H4 (cell line): Measurements from ENCODE around the gene ZSWIM6. TPM values are rescaled to one million over a fixed set of nuclear protein-coding genes. Genes with fewer than 3 reads are reported as not detected.

ENCODE experiments used
- DNase-seq: peaks from one replicate; pipeline ENCODE4 v3.0.0-alpha.2; 2015; ENCODE audit warnings: low spot score
- total RNA-seq: library from RNA; depleted of rRNA; stranded (reverse); fragments of >200 nt; shearing (Covaris generic); gene quantifications from 2 replicates; pipeline ENCODE4 v1.2.3, GENCODE V29; 2014

The ZSWIM6 gene
- total RNA-seq, 1 experiment from 2014 or later, result 7.0 TPM

DNA sequence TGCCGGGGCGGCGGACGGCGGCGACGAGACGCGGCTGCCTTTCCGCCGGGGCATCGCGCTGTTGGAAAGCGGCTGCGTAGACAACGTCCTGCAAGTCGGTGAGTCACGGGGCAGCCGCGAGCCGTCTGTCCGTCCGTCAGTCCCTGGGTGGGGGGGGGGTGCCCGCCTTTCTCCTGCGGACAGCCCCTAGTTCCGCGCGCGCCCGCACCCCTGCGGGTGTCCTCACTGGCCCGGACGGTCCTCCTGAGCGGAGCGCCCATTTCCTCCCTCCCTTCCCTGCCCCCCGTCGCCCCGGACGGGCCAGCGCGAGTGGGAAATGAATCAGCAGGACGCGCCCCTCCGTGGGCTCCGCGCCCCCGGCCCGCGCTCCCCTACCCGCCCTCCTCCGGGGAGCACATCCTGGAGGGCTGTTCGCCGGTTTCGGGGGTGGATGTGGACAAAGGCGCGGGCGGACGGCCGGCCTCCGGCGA lies 828 bp downstream of the ZSWIM6 start:
- no peak for DNase-seq

DNA sequence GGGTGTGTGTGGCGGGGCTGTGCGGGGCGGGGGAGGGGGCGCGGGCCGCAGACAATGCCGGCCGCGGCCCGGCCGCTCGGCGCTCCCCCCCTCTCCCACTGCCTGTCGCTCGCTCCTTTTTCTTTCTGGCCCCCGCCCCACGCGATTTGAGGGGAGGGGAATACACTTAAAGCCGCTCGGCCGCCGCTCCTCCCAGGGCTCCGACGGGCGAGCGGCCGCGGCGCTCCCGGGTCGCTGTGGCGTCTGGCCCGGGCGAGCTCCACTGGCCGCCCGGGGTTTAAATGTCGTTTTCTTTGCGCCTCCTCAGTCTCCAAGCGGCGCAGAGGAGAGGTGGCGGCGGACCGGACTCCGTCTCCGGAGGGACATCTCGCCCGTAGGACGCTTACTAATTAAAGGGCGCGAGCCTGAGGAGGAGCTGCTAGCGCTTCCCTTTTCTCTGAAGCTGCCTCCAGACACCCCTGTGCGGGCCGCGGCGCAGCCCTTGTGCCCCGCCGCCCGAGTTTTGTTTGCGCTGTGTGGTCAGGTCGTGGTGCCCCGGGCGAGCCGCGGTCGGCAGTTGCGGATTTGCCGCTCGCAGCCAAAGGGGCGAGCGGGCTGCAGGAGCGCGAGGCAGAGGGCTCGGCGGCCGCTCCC lies 1.4 kb downstream of the ZSWIM6 start:
- DNase-seq, result no peak

DNA sequence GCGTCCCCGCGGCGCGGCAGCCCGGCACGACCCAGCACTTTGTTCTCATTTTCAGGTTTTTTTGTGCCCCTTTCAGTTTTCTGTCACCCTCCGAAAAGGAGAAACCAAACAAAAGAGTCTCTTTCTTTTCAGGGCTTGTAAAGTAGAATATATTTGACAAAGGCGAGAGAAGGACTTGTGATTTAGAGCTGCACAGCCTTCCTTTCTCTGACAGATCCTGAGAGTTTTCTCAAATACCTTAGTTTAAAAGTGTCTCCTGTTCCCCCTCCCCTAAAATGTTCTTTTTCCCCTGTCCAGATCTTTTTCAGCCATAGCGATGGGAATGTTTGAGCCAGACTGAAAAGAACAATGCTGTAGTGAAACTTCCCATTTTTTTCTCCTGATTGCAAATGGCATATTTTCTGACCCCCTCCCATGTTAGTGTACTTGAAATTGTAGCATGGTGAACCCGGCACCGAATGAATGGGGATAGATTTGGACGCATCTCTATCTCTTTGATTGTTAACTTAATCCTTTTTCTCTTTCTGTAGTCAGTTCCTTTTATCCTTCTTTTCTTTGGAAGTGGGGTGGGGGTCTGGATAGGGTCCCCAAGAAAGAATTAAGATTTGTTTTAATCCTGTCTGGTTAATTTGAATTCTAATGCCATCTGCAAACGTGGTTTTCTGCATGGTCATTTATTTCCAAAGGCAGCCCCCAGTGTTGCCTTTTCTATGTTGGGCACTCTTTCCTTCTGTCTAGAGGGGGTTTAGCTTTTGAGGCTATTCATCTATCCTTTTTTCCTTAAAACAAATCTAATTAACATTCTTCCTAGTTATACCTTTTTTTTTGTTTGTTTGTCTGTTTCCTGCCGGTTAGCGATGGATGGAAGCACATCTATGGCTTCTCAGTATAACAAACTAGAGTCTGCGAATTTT lies 2.2 kb downstream of the ZSWIM6 start:
- no peak for DNase-seq

DNA sequence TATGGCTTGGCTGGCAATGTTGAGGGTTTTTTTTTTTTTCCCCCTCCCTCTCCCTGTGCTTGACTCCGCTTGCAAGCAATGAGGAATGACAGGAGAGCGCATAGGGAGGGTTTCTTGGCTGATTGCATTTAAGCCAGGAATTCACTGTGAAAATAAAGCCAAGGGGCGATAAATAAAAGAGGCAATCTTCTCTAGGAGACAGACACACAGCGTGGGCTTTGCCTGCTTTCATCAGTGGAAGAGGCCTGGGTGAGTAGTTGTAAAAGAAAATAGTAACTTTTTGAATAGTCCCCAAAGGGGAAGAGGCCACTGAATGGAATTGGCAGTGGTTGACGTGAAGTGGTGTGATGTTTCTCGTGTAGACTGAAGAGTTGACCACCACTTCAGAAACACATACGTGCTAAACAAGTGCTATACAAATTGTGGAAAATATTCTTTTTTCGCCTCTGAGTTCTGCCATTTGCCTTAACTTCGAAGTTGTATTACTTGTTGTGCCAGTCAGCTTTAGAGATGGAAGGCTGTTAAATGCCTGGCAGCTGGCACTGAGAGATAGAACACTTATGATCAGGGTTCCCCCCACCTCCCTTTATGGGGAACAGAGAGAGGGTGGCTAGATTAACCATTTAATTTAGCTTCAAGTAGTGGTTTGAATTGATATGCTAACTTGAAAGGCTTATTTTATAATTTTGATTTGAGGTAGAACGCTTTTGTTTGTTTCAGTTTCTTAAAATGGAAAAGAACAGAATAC lies 3.0 kb downstream of the ZSWIM6 start:
- no peak for DNase-seq

DNA sequence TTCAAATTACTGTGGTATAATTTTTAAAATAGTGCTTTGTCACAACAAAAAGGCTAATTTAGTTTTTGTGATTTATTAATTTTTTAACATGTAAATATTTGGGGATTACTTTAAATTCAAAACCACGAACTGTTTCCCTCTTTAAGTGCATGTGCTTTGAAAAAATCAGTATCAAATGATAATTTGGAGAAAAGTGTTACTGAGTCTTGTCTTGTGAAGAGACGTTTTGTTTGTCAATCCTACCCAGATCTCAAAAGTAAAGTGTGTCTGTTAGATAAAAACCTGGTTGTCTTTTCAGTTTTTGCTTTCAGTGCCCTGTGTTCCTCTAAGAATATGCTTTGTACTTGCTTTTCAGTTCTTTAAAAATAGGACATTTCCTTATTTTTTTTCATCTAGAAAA lies 7.7 kb downstream of the ZSWIM6 start:
- no peak for DNase-seq

DNA sequence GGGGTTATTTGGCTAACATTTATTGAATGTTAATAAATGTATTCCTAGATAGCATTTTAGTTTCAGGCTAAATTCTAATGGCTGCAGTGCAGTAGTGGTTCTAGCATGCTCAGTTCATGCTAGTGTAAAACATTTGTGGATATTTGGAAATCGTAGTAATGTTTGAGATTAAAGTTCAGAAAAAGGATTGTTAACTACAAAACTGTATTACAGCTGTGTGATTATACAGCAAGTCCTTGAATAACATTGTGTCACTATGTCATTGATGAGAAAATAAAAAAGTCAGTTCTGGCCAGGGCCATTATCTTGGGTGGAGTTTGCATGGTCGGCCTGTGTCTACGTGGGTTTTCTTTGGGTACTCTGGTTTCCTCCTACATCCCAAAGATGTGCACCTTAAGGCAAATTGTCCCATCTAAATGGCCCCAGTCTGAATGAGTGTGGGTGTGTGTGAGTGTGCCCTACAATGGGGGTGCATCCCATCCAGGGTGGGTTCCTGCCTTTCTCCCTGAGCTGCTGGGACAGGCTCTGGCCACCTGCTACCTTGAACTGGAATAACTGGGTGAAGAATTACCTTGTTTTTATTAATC lies 8.8 kb downstream of the ZSWIM6 start:
- no peak for DNase-seq

DNA sequence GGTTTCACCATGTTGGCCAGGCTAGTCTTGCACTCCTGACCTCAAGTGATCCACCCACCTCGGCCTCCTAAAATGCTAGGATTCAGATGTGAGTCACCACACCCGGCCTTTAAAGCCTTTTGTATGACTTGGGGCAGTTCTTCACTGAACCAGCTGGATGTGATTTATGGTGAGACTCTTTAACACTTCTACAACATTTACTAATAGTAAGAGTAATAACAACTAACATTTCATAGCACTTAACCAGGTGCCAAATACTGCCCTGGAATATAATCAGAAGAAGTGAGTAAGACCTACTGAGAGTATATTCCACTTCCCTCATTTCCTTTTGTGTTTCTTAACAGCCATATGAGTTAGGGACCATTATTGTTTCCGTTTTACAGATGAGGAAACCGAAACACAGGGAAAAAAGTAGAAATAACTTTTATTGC lies 10.0 kb downstream of the ZSWIM6 start:
- no peak for DNase-seq

DNA sequence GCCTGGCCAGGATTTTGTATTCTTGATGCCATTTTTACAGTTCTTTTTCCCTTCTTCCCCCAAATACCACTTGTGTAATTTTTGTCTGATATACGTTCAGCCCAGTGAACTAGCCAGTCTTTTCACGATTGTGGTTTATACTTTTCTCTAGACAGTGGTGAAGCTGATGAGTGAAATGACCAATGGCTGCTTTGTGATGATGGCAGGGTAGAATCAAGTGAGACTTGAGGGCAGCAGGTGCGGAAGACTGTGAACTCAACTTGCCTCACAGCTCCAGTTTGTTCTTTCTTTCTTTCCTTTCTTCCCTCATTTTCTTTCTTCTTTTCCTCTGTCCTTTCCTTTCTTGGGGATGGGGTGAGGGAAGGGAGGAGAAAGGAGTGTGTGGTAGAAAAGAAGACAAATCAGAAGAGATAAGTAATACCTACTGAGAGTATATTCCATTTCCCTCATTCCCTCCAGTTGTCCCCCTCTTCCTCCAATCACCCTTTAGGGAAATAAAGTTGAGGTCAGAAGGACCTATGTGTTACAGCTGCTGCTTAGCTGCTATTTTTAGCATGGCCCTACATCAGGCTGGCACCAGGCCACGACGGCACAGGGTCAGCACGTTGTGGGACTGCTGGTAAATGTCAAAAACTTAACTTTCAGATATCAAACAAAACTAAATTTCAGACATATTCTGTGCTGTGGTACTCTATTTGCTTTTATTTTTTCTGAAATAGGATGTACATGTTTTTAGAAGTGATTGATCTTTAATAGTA lies 12.3 kb downstream of the ZSWIM6 start:
- DNase-seq, result no peak

DNA sequence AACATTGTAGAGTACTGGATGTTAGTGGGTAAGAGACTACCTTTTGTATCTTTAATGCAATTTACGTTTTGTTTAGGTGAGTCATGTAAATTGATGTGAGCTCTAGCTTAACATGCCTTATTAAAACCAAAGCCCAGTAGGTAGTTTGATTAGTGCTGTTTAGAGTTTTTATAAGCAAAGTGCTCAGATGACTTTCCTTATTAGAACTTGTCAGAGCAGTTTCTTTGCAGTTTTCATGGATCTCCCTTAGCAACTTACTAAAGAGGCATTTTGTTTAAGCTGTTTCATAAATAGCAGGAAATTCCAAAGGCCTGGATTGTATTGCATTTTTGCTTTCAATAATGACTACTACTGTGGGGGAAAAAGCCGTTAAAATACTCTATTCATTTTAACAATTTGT lies 14.5 kb downstream of the ZSWIM6 start:
- DNase-seq, result no peak

DNA sequence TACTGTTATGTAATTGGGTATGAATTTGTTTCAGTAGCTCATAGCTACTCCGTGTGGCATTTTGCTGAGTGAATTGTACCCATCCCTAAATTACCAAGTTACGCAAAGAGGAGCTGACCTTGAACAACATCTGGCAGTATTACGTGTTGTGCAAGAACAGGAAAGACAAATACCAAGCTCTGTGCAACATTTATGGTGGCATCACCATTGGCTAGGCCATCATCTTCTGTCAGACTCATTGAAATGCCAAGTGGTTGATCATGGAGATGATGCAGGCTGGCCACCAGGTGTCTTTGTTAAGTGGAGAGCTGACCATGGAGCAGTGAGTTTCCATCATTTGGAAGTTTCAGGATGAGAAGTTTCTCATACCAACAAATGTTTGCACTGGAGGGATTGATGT lies 15.0 kb downstream of the ZSWIM6 start:
- no peak for DNase-seq

DNA sequence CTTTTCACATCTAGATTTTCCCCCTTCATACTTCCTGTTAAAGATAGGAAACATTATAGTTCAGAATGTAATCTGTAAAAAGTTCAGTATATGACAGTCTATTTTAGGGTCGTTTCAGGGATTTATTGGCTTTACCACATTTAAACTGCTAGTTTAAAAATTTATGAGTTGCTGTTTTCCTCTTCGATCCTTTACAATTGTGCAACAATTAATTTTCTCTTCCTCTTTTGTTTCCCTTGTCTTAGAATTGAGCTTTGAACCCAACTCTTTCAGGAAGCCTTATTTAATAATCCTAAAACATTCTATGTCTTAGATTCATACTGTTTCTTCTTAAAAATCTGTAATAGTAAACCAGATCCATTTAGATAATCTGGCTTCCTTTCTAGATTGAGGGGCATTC lies 16.4 kb downstream of the ZSWIM6 start:
- no peak for DNase-seq

DNA sequence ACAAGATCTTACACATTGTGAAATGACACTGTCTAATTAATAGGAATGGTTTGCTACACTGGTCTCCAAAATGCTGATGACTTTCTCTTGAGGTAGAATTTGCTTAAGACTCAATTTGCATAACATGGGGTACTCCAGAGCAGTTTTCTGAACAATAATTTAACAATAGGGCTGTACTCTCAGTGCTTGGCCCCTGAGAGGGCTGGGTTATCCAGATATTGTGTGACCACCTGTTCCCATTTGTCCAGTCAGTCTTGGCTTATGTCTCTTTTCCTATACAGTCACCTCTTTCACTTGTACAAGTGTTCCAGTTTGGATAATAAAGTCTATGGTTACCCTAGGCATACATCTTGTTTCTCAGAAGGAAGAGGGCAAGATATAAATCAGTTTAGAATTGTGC lies 17.9 kb downstream of the ZSWIM6 start:
- no peak for DNase-seq

DNA sequence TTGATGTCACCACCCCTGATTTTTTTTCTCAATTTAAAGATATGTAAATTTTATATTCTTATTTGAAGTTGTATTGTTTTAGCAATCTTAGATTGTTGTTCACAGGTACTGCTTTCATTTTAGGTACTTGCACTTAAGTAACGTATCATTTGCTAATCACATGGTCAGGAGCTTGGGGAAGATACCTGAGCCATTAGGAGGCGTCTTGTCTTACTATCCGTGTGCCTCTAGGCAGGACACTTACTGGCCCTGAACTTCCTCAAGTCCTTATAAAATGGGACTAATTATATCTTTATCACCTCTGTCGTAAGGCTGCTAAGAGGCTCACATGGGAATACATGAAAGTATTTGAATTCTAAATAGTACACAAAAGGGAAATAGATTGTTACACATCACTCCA lies 18.5 kb downstream of the ZSWIM6 start:
- DNase-seq, result no peak

DNA sequence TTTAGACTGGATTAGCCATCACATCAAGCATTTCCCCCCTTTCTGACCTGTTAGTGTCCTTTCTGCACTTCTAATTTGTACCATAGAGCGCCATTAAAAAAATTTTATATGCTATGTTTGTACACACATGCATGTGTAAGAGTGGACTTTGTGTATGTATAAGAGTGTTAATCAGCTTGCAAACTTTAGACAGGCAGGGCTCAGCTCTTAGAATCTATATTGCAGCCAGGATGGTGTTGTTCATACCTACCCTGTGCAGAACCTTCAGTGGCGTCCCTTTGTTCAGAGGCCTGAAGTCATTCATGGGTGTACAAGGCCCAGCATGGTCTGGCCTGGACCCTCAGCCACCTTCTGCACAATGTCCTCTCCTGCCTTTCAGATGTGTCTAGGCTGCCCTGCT lies 19.7 kb downstream of the ZSWIM6 start:
- no peak for DNase-seq

DNA sequence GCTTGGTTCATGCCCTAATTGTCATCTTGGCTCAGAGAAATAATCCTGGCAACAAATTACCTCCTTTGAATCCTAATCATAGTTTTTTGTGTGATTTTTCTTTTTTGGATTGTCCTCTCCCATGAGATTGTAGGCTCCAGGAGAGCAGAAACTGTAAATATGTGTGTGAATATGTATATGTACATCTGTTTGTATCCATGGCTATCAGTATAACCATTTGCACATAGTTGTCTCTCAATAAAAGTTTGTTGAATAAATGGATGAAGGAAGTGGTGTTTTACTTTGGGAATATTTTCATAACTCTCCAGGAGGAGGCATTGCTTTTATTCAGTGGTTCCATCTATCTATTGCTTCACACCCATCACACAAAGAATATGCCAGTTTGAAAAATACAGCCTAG lies 20.1 kb downstream of the ZSWIM6 start:
- no peak for DNase-seq

DNA sequence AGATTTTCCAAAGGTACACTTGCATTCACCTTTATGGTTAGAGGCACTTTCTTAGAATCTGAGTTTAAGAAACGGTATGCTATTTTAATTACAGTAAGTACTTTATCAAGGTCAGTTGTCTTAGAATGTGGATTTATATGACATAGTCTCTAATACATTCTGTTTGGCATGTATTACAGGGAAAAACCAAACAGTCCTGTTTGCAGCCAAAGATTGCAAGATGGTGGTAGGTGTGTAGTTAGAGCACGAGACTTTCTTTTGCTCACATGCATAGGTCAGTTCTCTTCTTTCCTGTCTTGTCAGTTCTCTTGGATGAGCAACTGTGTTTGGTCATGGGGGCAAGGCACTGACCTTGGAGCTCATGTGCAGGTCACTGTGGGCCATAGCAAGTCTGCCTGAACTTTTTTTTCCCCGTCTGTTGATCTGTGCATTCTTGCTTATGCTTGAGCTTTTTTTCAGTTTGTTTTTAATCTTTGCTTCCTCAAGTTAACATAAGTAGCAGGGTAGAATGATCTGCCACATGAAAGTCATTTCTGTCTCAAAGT lies 20.6 kb downstream of the ZSWIM6 start:
- no peak for DNase-seq

DNA sequence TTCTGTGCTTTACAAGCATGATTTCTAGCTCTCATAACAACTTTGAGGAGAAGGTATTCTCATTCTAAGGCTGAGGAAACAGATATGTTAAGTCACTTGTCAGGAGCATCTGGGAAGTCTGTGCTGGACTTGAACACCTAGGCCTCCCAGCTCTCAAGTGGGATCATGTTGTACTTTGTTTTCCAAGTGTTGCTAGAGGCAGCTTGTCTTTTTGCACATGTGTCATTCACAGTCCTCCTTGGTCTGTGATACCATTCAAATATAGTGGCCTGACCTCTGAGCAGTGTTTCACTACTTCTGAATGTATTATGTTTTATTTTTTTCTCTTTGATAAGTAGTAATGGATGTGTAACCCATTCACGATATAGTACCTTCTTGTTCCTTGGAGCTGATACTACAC lies 21.2 kb downstream of the ZSWIM6 start:
- DNase-seq, result no peak

DNA sequence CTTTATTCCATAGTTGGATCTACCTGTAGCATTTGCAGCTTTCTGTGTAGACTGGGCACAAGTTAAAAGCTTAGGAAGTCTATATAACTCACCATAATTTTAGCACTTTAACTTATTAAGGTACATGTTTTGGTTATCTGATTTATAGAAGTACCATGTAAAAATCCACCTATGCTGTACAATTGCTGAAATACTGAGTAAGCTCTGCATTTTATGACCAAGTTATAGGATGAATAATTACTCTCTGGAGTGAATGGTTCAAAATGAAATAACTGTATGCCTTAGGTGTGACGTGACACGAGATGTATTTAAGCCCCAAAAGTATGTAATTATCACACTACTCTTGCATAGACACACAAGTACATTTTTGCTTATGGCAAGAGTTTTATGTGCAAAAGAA lies 22.1 kb downstream of the ZSWIM6 start:
- DNase-seq, result no peak

DNA sequence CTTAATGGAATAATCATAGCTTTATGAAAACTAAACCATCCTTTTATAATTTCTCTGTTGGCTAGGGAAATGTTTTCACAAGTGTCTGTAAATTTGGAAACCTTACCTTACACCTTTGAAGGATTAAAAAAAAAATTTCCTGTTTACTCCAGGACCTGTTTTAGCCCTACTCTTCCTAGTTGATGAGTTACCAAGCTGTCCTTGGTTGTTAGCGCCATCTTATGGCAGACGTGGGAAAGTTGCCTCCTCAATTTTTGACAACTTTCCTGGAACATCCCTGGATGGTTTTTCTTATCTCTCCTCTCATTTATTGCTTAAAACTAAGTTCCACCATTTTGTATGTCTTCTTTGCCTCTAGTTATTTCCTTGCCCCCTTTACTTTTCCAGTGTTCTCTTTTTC lies 25.7 kb downstream of the ZSWIM6 start:
- DNase-seq, result no peak

DNA sequence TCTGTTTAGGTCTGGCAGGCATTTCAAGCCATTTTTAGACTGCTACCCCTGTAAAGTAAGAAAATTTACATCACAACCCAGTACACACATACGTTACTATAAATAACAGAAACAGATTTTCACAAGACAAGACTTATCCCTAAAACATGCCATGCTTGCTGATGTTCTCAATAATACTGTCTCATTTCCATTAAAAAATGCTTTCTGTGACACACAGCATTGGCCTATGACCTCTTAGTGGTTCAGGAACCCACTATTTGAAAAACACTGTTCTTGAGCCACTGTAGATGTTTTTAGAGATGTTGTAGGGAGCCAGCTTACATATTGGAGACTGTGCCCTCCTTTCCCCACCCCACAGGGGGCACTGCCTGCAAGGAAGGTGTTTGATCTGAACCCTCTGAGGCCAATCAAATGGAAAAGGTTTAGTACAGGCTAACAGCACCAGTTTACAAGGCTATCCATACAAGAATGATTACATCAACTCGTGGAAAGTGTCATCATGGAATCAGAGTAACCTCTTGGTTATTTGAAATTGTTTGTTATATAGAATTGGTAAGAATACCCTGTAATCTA lies 30.8 kb downstream of the ZSWIM6 start:
- no peak for DNase-seq
